A549 (cell line): ENCODE results near the gene EED. TPM values are rescaled to one million over a fixed set of nuclear protein-coding genes. Genes with fewer than 3 reads are reported as not detected.

Experiments used
- ATAC-seq, 2 experiments: fragments of 200-7000 bp in 1 of 2; fragments of >200 bp in 1 of 2; cut with Nextera tagmentation in 1 of 2; cut with Tn5 transposase in 1 of 2; 3 replicates each; pipeline versions ENCODE4 v1.8.0 to v1.9.1; 2018 to 2020; ENCODE audit warnings: mild to moderate bottlenecking in 1 of 2, moderate library complexity in 1 of 2
- CTCF ChIA-PET: fragments of 300-600 bp; sonication (Branson Sonifier 250); formaldehyde crosslinking; extraction: SDS; loops from one replicate; lab custom pipeline; 2021; ENCODE audit warnings: antibody characterized with exemption, inconsistent platforms; lab: Yijun Ruan, JAX
- POLR2A ChIA-PET: fragments of 350-600 bp; formaldehyde crosslinking; extraction: SDS; loops from one replicate; lab custom pipeline; 2021; ENCODE audit warnings: antibody characterized with exemption, inconsistent platforms; lab: Yijun Ruan, JAX
- DNase-seq, 2 experiments: peaks; one replicate each; pipeline versions ENCODE4 v3.0.0 to v3.0.0-alpha.2; 2011 to 2016; ENCODE audit warnings: low read depth in 1 of 2, low spot score in 1 of 2
- FAIRE-seq: peaks from 2 replicates; lab custom pipeline; 2011; peaks lifted over from hg19 to GRCh38; lab: Jason Lieb, UNC
- H3K27ac ChIP-seq, 2 experiments: fragments of >200 bp; sonication (Bioruptor Twin); formaldehyde crosslinking; 3 replicates each; pipeline ENCODE4 v1.5.1; 2016 to 2017
- H3K4me1 ChIP-seq: fragments of >200 bp; sonication (Bioruptor Twin); formaldehyde crosslinking; 3 replicates; pipeline ENCODE4 v1.6.1; 2016
- H3K4me2 ChIP-seq: fragments of >200 bp; sonication (Bioruptor Twin); formaldehyde crosslinking; 3 replicates; pipeline ENCODE4 v1.6.1; 2016
- H3K4me3 ChIP-seq: fragments of >200 bp; sonication (Bioruptor Twin); formaldehyde crosslinking; 3 replicates; pipeline ENCODE4 v1.5.1; 2016
- H3K9me3 ChIP-seq: fragments of >200 bp; sonication (Bioruptor Twin); formaldehyde crosslinking; 3 replicates; pipeline ENCODE4 v1.6.1; 2016
- BHLHE40 ChIP-seq: IDR thresholded peaks from 2 replicates; pipeline ENCODE4 v1.6.1; 2012; ENCODE audit warnings: low read depth, low read length, inconsistent platforms
- CBX8 ChIP-seq: fragments of 200-600 bp; sonication (generic); IDR thresholded peaks from 2 replicates; pipeline ENCODE4 v1.6.1; 2016
- CHD4 ChIP-seq: fragments of 200-600 bp; sonication (generic); IDR thresholded peaks from 2 replicates; pipeline ENCODE4 v1.6.1; 2016; ENCODE audit warnings: antibody characterized with exemption, mild to moderate bottlenecking, borderline replicate concordance
- EHMT2 ChIP-seq: fragments of 200-600 bp; sonication (generic); IDR thresholded peaks from 2 replicates; pipeline ENCODE4 v1.6.1; 2016; ENCODE audit warnings: antibody characterized with exemption, low read depth, mild to moderate bottlenecking, moderate library complexity
- FOSB ChIP-seq: fragments of 250-450 bp; sonication (Bioruptor Pico); IDR thresholded peaks from 2 replicates; pipeline ENCODE4 v1.5.0; 2020; ENCODE audit warnings: mild to moderate bottlenecking, moderate library complexity
- FOSL2 ChIP-seq, 2 experiments: fragments of 450-650 bp in 1 of 2; fragments of >200 bp in 1 of 2; sonication (Bioruptor Twin) in 1 of 2; formaldehyde crosslinking; IDR thresholded peaks; 2 replicates each; pipeline versions ENCODE4 v1.5.0 to v1.6.1; 2016 to 2020; ENCODE audit warnings: mild to moderate bottlenecking in 1 of 2, moderate library complexity in 1 of 2
- HDAC2 ChIP-seq: fragments of 200-600 bp; sonication (generic); IDR thresholded peaks from 2 replicates; pipeline ENCODE4 v1.6.1; 2016
- HOXA7 ChIP-seq: fragments of 250-450 bp; sonication (Bioruptor Pico); IDR thresholded peaks from 2 replicates; pipeline ENCODE4 v1.5.0; 2020; ENCODE audit warnings: mild to moderate bottlenecking, moderate library complexity
- HOXB13 ChIP-seq: fragments of 250-450 bp; sonication (Bioruptor Pico); IDR thresholded peaks from 2 replicates; pipeline ENCODE4 v1.5.0; 2020; ENCODE audit warnings: low read depth, mild to moderate bottlenecking, moderate library complexity
- JUNB ChIP-seq: fragments of >200 bp; sonication (Bioruptor Twin); formaldehyde crosslinking; IDR thresholded peaks from 2 replicates; pipeline ENCODE4 v1.6.1; 2016
- KDM5A ChIP-seq: fragments of 200-600 bp; sonication (generic); IDR thresholded peaks from 2 replicates; pipeline ENCODE4 v1.6.1; 2016; ENCODE audit warnings: antibody characterized with exemption, mild to moderate bottlenecking
- MAFK ChIP-seq: fragments of 450-650 bp; IDR thresholded peaks from 2 replicates; pipeline ENCODE4 v1.6.1; 2014; ENCODE audit not compliant: partially characterized antibody
- MAZ ChIP-seq: fragments of 150-350 bp; IDR thresholded peaks from 2 replicates; pipeline ENCODE4 v1.6.1; 2014; ENCODE audit warnings: antibody characterized with exemption, low read depth, low read length, borderline replicate concordance
- MYC ChIP-seq: IDR thresholded peaks from 2 replicates; pipeline ENCODE4 v1.6.1; 2012; ENCODE audit warnings: mild to moderate bottlenecking, inconsistent platforms, low read length, improper control_type of control experiment, borderline replicate concordance
- NFE2L2 ChIP-seq: fragments of 150-350 bp; conservative IDR thresholded peaks from 2 replicates; pipeline ENCODE4 v1.6.1; 2014; ENCODE audit warnings: low read length
- NR3C1 ChIP-seq: fragments of >200 bp; sonication (Bioruptor Twin); formaldehyde crosslinking; IDR thresholded peaks from 3 replicates; pipeline ENCODE4 v1.6.1; 2017
- PHF8 ChIP-seq: fragments of 200-600 bp; sonication (generic); IDR thresholded peaks from 2 replicates; pipeline ENCODE4 v1.6.1; 2016; ENCODE audit warnings: low read depth, mild to moderate bottlenecking, antibody characterized with exemption, moderate library complexity, borderline replicate concordance
- RFX5 ChIP-seq: fragments of 450-650 bp; IDR thresholded peaks from 2 replicates; pipeline ENCODE4 v1.7.1; 2014; ENCODE audit warnings: antibody characterized with exemption, mild to moderate bottlenecking, moderate library complexity
- RNF2 ChIP-seq: fragments of 200-600 bp; sonication (generic); IDR thresholded peaks from 2 replicates; pipeline ENCODE4 v1.6.1; 2016; ENCODE audit warnings: low read depth, mild to moderate bottlenecking, antibody characterized with exemption, moderate library complexity, borderline replicate concordance
- SMC3 ChIP-seq: fragments of >200 bp; sonication (Bioruptor Twin); formaldehyde crosslinking; IDR thresholded peaks from 3 replicates; pipeline ENCODE4 v1.6.1; 2018; ENCODE audit warnings: inconsistent platforms
- SREBF2 ChIP-seq: fragments of 450-650 bp; IDR thresholded peaks from 2 replicates; pipeline ENCODE4 v1.6.1; 2014; ENCODE audit warnings: mild to moderate bottlenecking, moderate library complexity
- TFCP2L1 ChIP-seq: fragments of 250-450 bp; sonication (Bioruptor Pico); IDR thresholded peaks from 2 replicates; pipeline ENCODE4 v1.5.0; 2021; ENCODE audit warnings: mild to moderate bottlenecking
- ZFP36 ChIP-seq: fragments of 450-650 bp; IDR thresholded peaks from 2 replicates; pipeline ENCODE4 v1.6.1; 2014; ENCODE audit warnings: borderline replicate concordance; ENCODE audit not compliant: partially characterized antibody
- ZSCAN20 ChIP-seq: fragments of 250-450 bp; sonication (Bioruptor Pico); IDR thresholded peaks from 2 replicates; pipeline ENCODE4 v1.8.0; 2022; ENCODE audit warnings: mild to moderate bottlenecking, moderate library complexity
- WGBS: methylation state at CpG from one replicate; pipeline ENCODE4 v1.1.6; 2017; ENCODE audit errors: missing lambda C conversion rate; 5-methylcytosine and 5-hydroxymethylcytosine counted together
- polyA plus RNA-seq, 4 experiments: library from polyadenylated mRNA; depleted of rRNA in 3 of 4; stranded (reverse); fragments of >200 nt; fragmentation: RNase III in 1 of 4; extraction: RNeasy Plus Mini Kit Qiagen cat#74134 plus additional on column Dnase treatment in 1 of 4; gene quantifications; 2 replicates in 3 of 4; 3 replicates in 1 of 4; pipeline ENCODE4 v1.2.3, GENCODE V29; 2011 to 2017
- TF ChIP-seq, protein P1 (sequence below): IDR thresholded peaks from 2 replicates; pipeline ENCODE4 v1.6.1; 2012
- TF ChIP-seq, protein P2 (sequence below): fragments of 250-450 bp; sonication (Bioruptor Pico); IDR thresholded peaks from 2 replicates; pipeline ENCODE4 v1.5.0; 2020; ENCODE audit warnings: low read depth, mild to moderate bottlenecking, moderate library complexity
- TF ChIP-seq, protein P3 (sequence below): fragments of 450-650 bp; IDR thresholded peaks from 2 replicates; pipeline ENCODE4 v1.6.1; 2014; ENCODE audit warnings: antibody characterized with exemption

Gene EED
- polyA plus RNA-seq, 2 of the 4 experiments (the other 2 are of a cell fraction): 33.0 to 43.6 TPM

DNA sequence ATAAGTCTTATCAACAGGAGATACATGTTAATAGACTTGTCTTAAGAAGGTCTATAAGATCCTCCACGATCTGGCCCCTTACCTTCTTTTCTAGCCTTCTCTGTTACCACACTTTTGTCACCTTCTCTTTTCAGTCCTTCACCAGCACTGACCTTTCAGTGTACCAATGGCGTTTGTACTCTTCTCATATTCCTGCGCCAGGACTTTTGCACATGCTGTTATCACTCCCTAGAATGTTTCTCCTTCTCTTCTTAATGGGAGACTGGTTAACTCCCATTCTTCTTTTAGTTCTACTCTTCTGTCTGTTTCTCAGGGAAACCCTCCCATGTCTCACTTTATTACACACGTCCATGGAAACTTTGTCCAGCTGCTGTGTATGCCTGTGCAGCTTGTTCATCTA is 4.4 kb upstream of the EED start:
- Histone ChIP-seq H3K27ac (no peak overlapping the region), H3K4me1 (peaks cover 4% of the 10 kb centered on the region; the same call in 1 of the 3 replicates), H3K4me3 (no peak overlapping the region), H3K4me2 (no peak overlapping the region), H3K9me3 (no peaks in the 10 kb centered on the region)
- POLR2A ChIA-PET: no interaction called here
- ATAC-seq (no peak), FAIRE-seq (no peak), DNase-seq (no peak)
- CTCF ChIA-PET: interaction anchor here (1.2 to 2.2 kb wide), 2 partner anchors 10 to 22 kb away, joined by 4 to 9 read pairs; no protein-coding TSS in a partner anchor
- WGBS: 49% methylated on average over 4 of the region's 4 CpGs
- TF ChIP-seq JUNB (no peak), KDM5A (no peak), FOSL2 (IDR thresholded peaks at IDR 0.05) (no peak), FOSL2 (CRISPR knock-in tag; IDR thresholded peaks at IDR 0.05) (no peak), HDAC2 (no peak), MAFK (no peak), PHF8 (no peak), RNF2 (no peak), SREBF2 (no peak), CBX8 (no peak)
- TF ChIP-seq, protein P1, sequence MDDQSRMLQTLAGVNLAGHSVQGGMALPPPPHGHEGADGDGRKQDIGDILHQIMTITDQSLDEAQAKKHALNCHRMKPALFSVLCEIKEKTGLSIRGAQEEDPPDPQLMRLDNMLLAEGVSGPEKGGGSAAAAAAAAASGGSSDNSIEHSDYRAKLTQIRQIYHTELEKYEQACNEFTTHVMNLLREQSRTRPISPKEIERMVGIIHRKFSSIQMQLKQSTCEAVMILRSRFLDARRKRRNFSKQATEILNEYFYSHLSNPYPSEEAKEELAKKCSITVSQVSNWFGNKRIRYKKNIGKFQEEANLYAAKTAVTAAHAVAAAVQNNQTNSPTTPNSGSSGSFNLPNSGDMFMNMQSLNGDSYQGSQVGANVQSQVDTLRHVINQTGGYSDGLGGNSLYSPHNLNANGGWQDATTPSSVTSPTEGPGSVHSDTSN: no peak

DNA sequence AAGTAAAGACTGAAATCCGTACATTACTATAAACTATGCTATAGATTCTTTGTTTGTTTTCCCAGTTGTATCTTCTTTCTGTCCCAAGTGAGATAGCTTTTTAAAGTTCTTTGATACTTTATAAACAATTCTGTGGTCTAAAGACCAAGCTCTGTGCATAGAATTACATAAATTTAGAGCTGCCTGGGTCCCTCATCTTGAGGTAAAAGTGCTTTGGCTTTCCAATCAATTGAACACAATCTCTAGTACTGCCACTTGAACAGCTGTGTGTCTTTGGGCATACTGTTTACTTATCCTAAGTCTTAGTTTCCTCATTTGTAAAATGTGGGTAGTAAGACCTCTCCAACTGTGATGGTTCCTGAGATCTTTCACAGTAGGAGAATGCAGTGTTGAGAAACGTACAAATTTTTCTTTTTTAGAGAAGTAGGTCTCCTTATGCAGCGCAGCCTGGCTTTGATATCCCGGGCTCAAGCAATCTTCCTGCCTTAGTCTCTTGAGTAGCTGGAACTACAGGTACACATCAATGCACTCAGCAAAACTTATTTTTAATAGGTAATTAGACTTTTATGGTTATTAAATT is 2.5 kb upstream of the EED start:
- no peaks in the 10 kb centered on the region for H3K9me3 ChIP-seq
- 68% methylated on average over 4 of the region's 4 CpGs for WGBS
- ChIA-PET POLR2A (interaction anchor here (0.5 kb wide), 1 partner anchor 21 kb away, joined by 3 read pairs; no protein-coding TSS in a partner anchor), CTCF (interaction anchor here (0.8 to 2.0 kb wide), 3 partner anchors 200 to 387 kb away, joined by 3 to 6 read pairs (median 6); partner anchors contain the start of gene CCDC83)
- ATAC-seq (no peak), FAIRE-seq (no peak), DNase-seq (no peak)
- H3K4me2 ChIP-seq: no peak overlapping the region
- H3K27ac ChIP-seq: no peak overlapping the region
- H3K4me3 ChIP-seq: no peak overlapping the region
- TF ChIP-seq HDAC2: no peak
- no peak for TF ChIP-seq EHMT2
- TF ChIP-seq RFX5: no peak
- TF ChIP-seq, protein P2, sequence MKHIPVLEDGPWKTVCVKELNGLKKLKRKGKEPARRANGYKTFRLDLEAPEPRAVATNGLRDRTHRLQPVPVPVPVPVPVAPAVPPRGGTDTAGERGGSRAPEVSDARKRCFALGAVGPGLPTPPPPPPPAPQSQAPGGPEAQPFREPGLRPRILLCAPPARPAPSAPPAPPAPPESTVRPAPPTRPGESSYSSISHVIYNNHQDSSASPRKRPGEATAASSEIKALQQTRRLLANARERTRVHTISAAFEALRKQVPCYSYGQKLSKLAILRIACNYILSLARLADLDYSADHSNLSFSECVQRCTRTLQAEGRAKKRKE (CRISPR knock-in tag): no peak
- no peak for TF ChIP-seq FOSB (CRISPR knock-in tag)
- no peak for TF ChIP-seq TFCP2L1
- no peak for TF ChIP-seq CHD4
- TF ChIP-seq MAZ: no peak
- no peak for TF ChIP-seq HOXB13 (CRISPR knock-in tag)
- no peak for TF ChIP-seq RNF2
- no peak for TF ChIP-seq ZFP36
- TF ChIP-seq ZSCAN20 (CRISPR knock-in tag): no peak
- TF ChIP-seq, all 56 proteins: peak for 0
- H3K4me1 ChIP-seq: peaks cover 12% of the 10 kb centered on the region

DNA sequence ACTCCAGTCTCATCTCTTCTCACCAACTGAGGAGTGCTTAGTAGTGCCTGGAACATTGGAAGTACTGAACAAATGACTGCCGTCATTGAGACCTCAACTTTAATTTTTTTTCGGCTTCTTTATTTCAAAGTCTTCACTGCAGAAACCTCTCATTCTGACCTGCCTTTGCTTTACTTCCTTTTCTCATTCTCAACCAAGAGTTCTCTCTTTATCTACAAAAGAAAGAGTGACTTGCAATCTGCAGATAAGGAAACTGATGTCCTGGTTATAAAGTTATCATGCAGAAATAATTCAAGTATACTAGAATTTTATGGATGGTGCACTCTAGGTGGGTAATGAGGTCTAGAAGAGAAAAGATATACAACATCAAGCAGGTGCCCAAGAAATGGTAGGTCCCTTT is 1.2 kb upstream of the EED start:
- no peaks in the 10 kb centered on the region for H3K9me3 ChIP-seq
- ATAC-seq: no peak
- H3K4me1 ChIP-seq: peaks cover 25% of the 10 kb centered on the region
- no peak for FAIRE-seq
- no peak for DNase-seq
- no peak overlapping the region; a peak in 1 of 6 replicates for H3K27ac ChIP-seq
- WGBS: 89% methylated on average over 2 of the region's 2 CpGs
- peak overlapping the region; percentile 80 for H3K4me2 ChIP-seq
- CTCF ChIA-PET: interaction anchor here (0.8 kb wide), 1 partner anchor 26 kb away, joined by 3 read pairs; no protein-coding TSS in a partner anchor
- TF ChIP-seq SMC3: no peak
- no peak for TF ChIP-seq HOXA7 (CRISPR knock-in tag)
- no peak for TF ChIP-seq ZSCAN20 (CRISPR knock-in tag)
- no peak for TF ChIP-seq BHLHE40
- TF ChIP-seq NFE2L2: no peak
- TF ChIP-seq MYC: no peak
- TF ChIP-seq, protein P3, sequence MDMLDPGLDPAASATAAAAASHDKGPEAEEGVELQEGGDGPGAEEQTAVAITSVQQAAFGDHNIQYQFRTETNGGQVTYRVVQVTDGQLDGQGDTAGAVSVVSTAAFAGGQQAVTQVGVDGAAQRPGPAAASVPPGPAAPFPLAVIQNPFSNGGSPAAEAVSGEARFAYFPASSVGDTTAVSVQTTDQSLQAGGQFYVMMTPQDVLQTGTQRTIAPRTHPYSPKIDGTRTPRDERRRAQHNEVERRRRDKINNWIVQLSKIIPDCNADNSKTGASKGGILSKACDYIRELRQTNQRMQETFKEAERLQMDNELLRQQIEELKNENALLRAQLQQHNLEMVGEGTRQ: no peak
- TF ChIP-seq, protein P1: no peak
- TF ChIP-seq NR3C1: no peak
- no peak for TF ChIP-seq MAFK
- POLR2A ChIA-PET: interaction anchor here (1.0 to 2.1 kb wide), 2 partner anchors 20 to 174 kb away, joined by 3 to 8 read pairs; partner anchors contain the start of gene PICALM
- H3K4me3 ChIP-seq: no peak overlapping the region
